IMR-90 (cell line): ENCODE measurements around the gene GPR135. TPM values are rescaled to one million over a fixed set of nuclear protein-coding genes. Genes with fewer than 3 reads are reported as not detected.
A peak's percentile ranks its signal among the peaks of the same experiment; 100 is the strongest.

Source experiments
- ATAC-seq: fragments of 200-7000 bp; cut with Tn5 transposase; 2 replicates; pipeline ENCODE4 v1.9.1; 2020; ENCODE audit warnings: low read depth, mild to moderate bottlenecking, moderate library complexity
- BruUV-seq: library from RNA; stranded (reverse); fragments of 400-500 nt; replicated peaks from 2 replicates; lab custom pipeline; 2021; lab: Mats Ljungman, UMichigan
- CTCF ChIA-PET: fragments of 300-600 bp; formaldehyde crosslinking; extraction: SDS; loops from one replicate; lab custom pipeline; 2021; ENCODE audit warnings: antibody characterized with exemption; lab: Yijun Ruan, JAX
- POLR2A ChIA-PET: fragments of 300-600 bp; sonication (Branson Sonifier 250); formaldehyde crosslinking; loops from one replicate; lab custom pipeline; 2022; ENCODE audit warnings: antibody characterized with exemption; ENCODE audit not compliant: unreplicated experiment; lab: Charles Lee
- DNase-seq: peaks from one replicate; pipeline ENCODE4 v3.0.0; 2013
- H2AFZ ChIP-seq: replicated peaks from 2 replicates; pipeline ENCODE3; 2013; ENCODE audit warnings: low read length, mild to moderate bottlenecking; ENCODE audit not compliant: poor library complexity
- H2AK5ac ChIP-seq: 2 replicates; pipeline ENCODE4 v1.6.1; 2013; ENCODE audit warnings: low read depth, low read length, inconsistent platforms
- H2AK9ac ChIP-seq: replicated peaks from 2 replicates; pipeline ENCODE3; 2013; ENCODE audit warnings: mild to moderate bottlenecking, low read depth, low read length, moderate library complexity; ENCODE audit not compliant: poor library complexity
- H2BK120ac ChIP-seq: 2 replicates; pipeline ENCODE4 v1.6.1; 2013; ENCODE audit warnings: low read depth, low read length, inconsistent platforms
- H2BK15ac ChIP-seq: 3 replicates; pipeline ENCODE4 v1.6.1; 2013; ENCODE audit warnings: low read depth, low read length, inconsistent platforms
- H2BK20ac ChIP-seq: 2 replicates; pipeline ENCODE4 v1.6.1; 2013; ENCODE audit warnings: low read depth, mild to moderate bottlenecking, inconsistent platforms, low read length, moderate library complexity
- H2BK5ac ChIP-seq: 2 replicates; pipeline ENCODE4 v1.6.1; 2013; ENCODE audit warnings: mild to moderate bottlenecking, low read depth, low read length, inconsistent platforms; ENCODE audit not compliant: poor library complexity, severe bottlenecking
- H3K14ac ChIP-seq: replicated peaks from 2 replicates; pipeline ENCODE4 v1.6.1; 2013; ENCODE audit warnings: low read depth, low read length, inconsistent platforms
- H3K18ac ChIP-seq: 2 replicates; pipeline ENCODE4 v1.6.1; 2013; ENCODE audit warnings: low read depth, low read length, control low read depth
- H3K23ac ChIP-seq: 2 replicates; pipeline ENCODE4 v1.6.1; 2013; ENCODE audit warnings: low read depth, low read length, inconsistent platforms
- H3K27ac ChIP-seq: 2 replicates; pipeline ENCODE4 v1.5.1; 2013; ENCODE audit warnings: mild to moderate bottlenecking, control low read depth, low read length; ENCODE audit not compliant: insufficient read depth
- H3K27me3 ChIP-seq: 2 replicates; pipeline ENCODE4 v1.6.1; 2013; ENCODE audit warnings: low read length; ENCODE audit not compliant: control insufficient read depth, insufficient read depth
- H3K36me3 ChIP-seq: 2 replicates; pipeline ENCODE4 v1.6.1; 2013; ENCODE audit warnings: low read length, mixed read lengths; ENCODE audit not compliant: control insufficient read depth, insufficient read depth
- H3K4ac ChIP-seq: 2 replicates; pipeline ENCODE4 v1.6.1; 2013; ENCODE audit warnings: low read depth, low read length, inconsistent platforms
- H3K4me1 ChIP-seq: 2 replicates; pipeline ENCODE4 v1.6.1; 2013; ENCODE audit warnings: low read length, mixed read lengths; ENCODE audit not compliant: control insufficient read depth, insufficient read depth
- H3K4me2 ChIP-seq: 2 replicates; pipeline ENCODE4 v1.6.1; 2013; ENCODE audit warnings: low read depth, mild to moderate bottlenecking, control low read depth, low read length, moderate library complexity
- H3K4me3 ChIP-seq: 2 replicates; pipeline ENCODE4 v1.5.1; 2013; ENCODE audit warnings: low read depth, mild to moderate bottlenecking, control low read depth, low read length, moderate library complexity; ENCODE audit not compliant: insufficient read depth
- H3K56ac ChIP-seq: 2 replicates; pipeline ENCODE4 v1.6.1; 2013; ENCODE audit warnings: low read length, inconsistent platforms; ENCODE audit not compliant: insufficient read depth; ENCODE audit errors: extremely low read depth
- H3K79me1 ChIP-seq, 2 experiments: 2 replicates each; pipeline ENCODE4 v1.6.1; 2013; ENCODE audit warnings: low read length in 2 of 2, inconsistent platforms in 1 of 2, low read depth in 1 of 2
- H3K9ac ChIP-seq: 2 replicates; pipeline ENCODE4 v1.6.1; 2013; ENCODE audit warnings: low read depth, low read length, control low read depth
- H3K9me1 ChIP-seq: 2 replicates; pipeline ENCODE4 v1.6.1; 2013; ENCODE audit warnings: low read length, inconsistent platforms; ENCODE audit not compliant: insufficient read depth
- H3K9me3 ChIP-seq: 2 replicates; pipeline ENCODE4 v1.6.1; 2013; ENCODE audit warnings: low read length; ENCODE audit not compliant: control insufficient read depth, insufficient read depth
- H4K20me1 ChIP-seq: 2 replicates; pipeline ENCODE4 v1.6.1; 2013; ENCODE audit warnings: low read length, inconsistent platforms; ENCODE audit not compliant: insufficient read depth
- H4K5ac ChIP-seq: 2 replicates; pipeline ENCODE4 v1.6.1; 2013; ENCODE audit warnings: mild to moderate bottlenecking, low read depth, low read length, control low read depth
- H4K8ac ChIP-seq, 2 experiments: 2 replicates each; pipeline ENCODE4 v1.6.1; 2013; ENCODE audit warnings: low read depth in 2 of 2, low read length in 2 of 2, control low read depth in 1 of 2, inconsistent platforms in 1 of 2
- H4K91ac ChIP-seq: 2 replicates; pipeline ENCODE4 v1.6.1; 2013; ENCODE audit warnings: low read depth, low read length, inconsistent platforms; ENCODE audit not compliant: insufficient read depth
- BHLHE40 ChIP-seq: fragments of 150-350 bp; IDR thresholded peaks from 2 replicates; pipeline ENCODE4 v1.6.1; 2016; ENCODE audit warnings: mild to moderate bottlenecking, low read depth, low read length
- CEBPB ChIP-seq: IDR thresholded peaks from 2 replicates; pipeline ENCODE4 v1.6.1; 2012; ENCODE audit warnings: low read depth, low read length, improper control_type of control experiment
- CHD1 ChIP-seq: IDR thresholded peaks from 2 replicates; pipeline ENCODE4 v1.6.1; 2012; ENCODE audit warnings: low read depth, low read length, improper control_type of control experiment
- CTCF ChIP-seq: conservative IDR thresholded peaks from 2 replicates; pipeline ENCODE4 v1.5.1; 2012; ENCODE audit warnings: mild to moderate bottlenecking, low read depth, low read length, improper control_type of control experiment
- ELK1 ChIP-seq: fragments of 150-350 bp; IDR thresholded peaks from 2 replicates; pipeline ENCODE4 v1.6.1; 2016; ENCODE audit warnings: low read depth, mild to moderate bottlenecking, low read length, moderate library complexity, borderline replicate concordance
- FOS ChIP-seq: fragments of 150-350 bp; IDR thresholded peaks from 2 replicates; pipeline ENCODE4 v1.6.1; 2016; ENCODE audit warnings: low read depth, low read length
- MAFK ChIP-seq: IDR thresholded peaks from 2 replicates; pipeline ENCODE4 v1.6.1; 2012; ENCODE audit warnings: low read depth, low read length, improper control_type of control experiment
- MAZ ChIP-seq: IDR thresholded peaks from 2 replicates; pipeline ENCODE4 v1.6.1; 2012; ENCODE audit warnings: low read depth, mild to moderate bottlenecking, low read length, improper control_type of control experiment, moderate library complexity, borderline replicate concordance
- MXI1 ChIP-seq: IDR thresholded peaks from 2 replicates; pipeline ENCODE4 v1.6.1; 2012; ENCODE audit warnings: low read depth, mild to moderate bottlenecking, low read length, moderate library complexity, borderline replicate concordance
- NFE2L2 ChIP-seq: fragments of 150-350 bp; IDR thresholded peaks from 2 replicates; pipeline ENCODE4 v1.6.1; 2016; ENCODE audit warnings: low read depth, mild to moderate bottlenecking, low read length
- POLR2A ChIP-seq: IDR thresholded peaks from 2 replicates; pipeline ENCODE4 v1.6.1; 2012; ENCODE audit warnings: mild to moderate bottlenecking, low read depth, low read length
- RAD21 ChIP-seq: IDR thresholded peaks from 2 replicates; pipeline ENCODE4 v1.6.1; 2012; ENCODE audit warnings: low read length, improper control_type of control experiment
- RCOR1 ChIP-seq: IDR thresholded peaks from 2 replicates; pipeline ENCODE4 v1.6.1; 2012; ENCODE audit warnings: mild to moderate bottlenecking, low read length, improper control_type of control experiment; ENCODE audit not compliant: insufficient replicate concordance
- RFX5 ChIP-seq: IDR thresholded peaks from 2 replicates; pipeline ENCODE4 v1.8.0; 2012; ENCODE audit warnings: low read depth, mild to moderate bottlenecking, low read length, moderate library complexity
- SMC3 ChIP-seq: fragments of 150-350 bp; IDR thresholded peaks from 2 replicates; pipeline ENCODE4 v1.6.1; 2016; ENCODE audit warnings: low read depth, mild to moderate bottlenecking, antibody characterized with exemption, low read length, moderate library complexity
- USF2 ChIP-seq: fragments of 150-350 bp; IDR thresholded peaks from 2 replicates; pipeline ENCODE4 v1.6.1; 2017; ENCODE audit warnings: mild to moderate bottlenecking, antibody characterized with exemption, low read length, low read depth
- WGBS, 2 experiments: methylation state at CpG; one replicate each; pipeline versions ENCODE4 v1.1.5 to v1.1.7; 2013; ENCODE audit warnings: missing lambda C conversion rate in 2 of 2; ENCODE audit not compliant: insufficient read length in 1 of 2; ENCODE audit errors: extremely low coverage in 2 of 2; 5-methylcytosine and 5-hydroxymethylcytosine counted together
- dilution Hi-C: fragments of 300-500 bp; cut with HindIII; formaldehyde crosslinking; loops from one replicate; pipeline ENCODE4 v1.14.3; 2018; ENCODE audit warnings: low sequenced_read_pairs; ENCODE audit not compliant: unreplicated experiment
- in situ Hi-C: fragments of 300-500 bp; cut with MboI; formaldehyde crosslinking; loops from 3 replicates; pipeline ENCODE4 v1.14.3; 2019; ENCODE audit warnings: low sequenced_read_pairs, inconsistent platforms, mixed read lengths
- intact Hi-C: fragments of 100-400 bp; cut with micrococcal nuclease; formaldehyde crosslinking; loops from 2 replicates; pipeline ENCODE4 v1.10.0; 2022
- polyA plus RNA-seq, 3 experiments: library from polyadenylated mRNA; depleted of rRNA; stranded (reverse); fragments of >200 nt; gene quantifications; 2 replicates each; pipeline ENCODE4 v1.2.3, GENCODE V29; 2012; ENCODE audit warnings: low replicate concordance in 1 of 3
- total RNA-seq: library from RNA; depleted of rRNA; stranded (reverse); fragments of >200 nt; gene quantifications from 2 replicates; pipeline ENCODE4 v1.2.3, GENCODE V29; 2012

GPR135 gene
- total and polyA plus RNA-seq, 2 of the 4 experiments (the other 2 are of a cell fraction), result 1.3 to 2.4 TPM

GRCh38 chr14:59417311-59417710 is 47.9 kb downstream of the GPR135 start:
- Histone ChIP-seq H3K4me3 (no peak overlapping the region), H2BK20ac (no peak overlapping the region), H4K8ac (no peak overlapping the region), H2BK15ac (no peak overlapping the region), H3K4me1 (no peaks in the 10 kb centered on the region), H2BK5ac (no peak overlapping the region), H3K14ac (no peak overlapping the region), H3K4ac (no peak overlapping the region), H2BK120ac (no peak overlapping the region), H3K23ac (no peak overlapping the region), H3K4me2 (no peak overlapping the region), H4K91ac (no peak overlapping the region), H3K27me3 (no peaks in the 10 kb centered on the region), H2AK5ac (no peak overlapping the region), H3K9ac (no peak overlapping the region), H3K18ac (no peak overlapping the region), H3K9me3 (no peaks in the 10 kb centered on the region), H3K9me1 (no peaks in the 10 kb centered on the region; the same call in 1 of the 2 replicates), H3K27ac (no peak overlapping the region), H3K56ac (no peak overlapping the region), H3K36me3 (peaks cover 1% of the 10 kb centered on the region; the same call in 1 of the 2 replicates), H2AK9ac (peak overlapping the region; percentile 42), H2AFZ (no peak overlapping the region), H4K20me1 (no peaks in the 10 kb centered on the region), H4K5ac (no peak overlapping the region), H3K79me1 (no peaks in the 10 kb centered on the region)
- CTCF ChIA-PET, result no interaction called here
- no TSS peak for BruUV-seq
- no peak for DNase-seq
- intact Hi-C loops (no loop called here), in situ Hi-C loops (no loop called here), dilution Hi-C loops (no loop called here)
- ATAC-seq, result no peak
- TF ChIP-seq ELK1 (no peak), MAFK (no peak), RCOR1 (no peak), SMC3 (no peak), CHD1 (no peak), FOS (no peak), CEBPB (no peak), MXI1 (no peak), CTCF (no peak), NFE2L2 (no peak), BHLHE40 (no peak), RFX5 (no peak), RAD21 (no peak), MAZ (no peak), USF2 (no peak), POLR2A (no peak)
- whole genome bisulfite sequencing, 2 experiments, result 89% methylated on average over 4 of the region's 6 CpGs; no CpG with 5 or more reads in 1 of the 2 experiments
- POLR2A ChIA-PET, result no interaction called here
